ACHN (cell line): ENCODE data around the gene PPP4C.
"Not testable (repeated sequence)": the region's sequence is repeated elsewhere in the genome, so short reads cannot be mapped to it uniquely, and the experiment has no call there.

Experiments used
- DNase-seq: peaks from one replicate; pipeline ENCODE4 v3.0.0-alpha.2; 2015
- in situ Hi-C: cut with HindIII; loops from 2 replicates; pipeline ENCODE4 v1.10.0; 2017; ENCODE audit warnings: low sequenced_read_pairs, low pct_ligation_motif_present, low pct_unique_long_range_greater_than_20kb

Gene PPP4C

DNA sequence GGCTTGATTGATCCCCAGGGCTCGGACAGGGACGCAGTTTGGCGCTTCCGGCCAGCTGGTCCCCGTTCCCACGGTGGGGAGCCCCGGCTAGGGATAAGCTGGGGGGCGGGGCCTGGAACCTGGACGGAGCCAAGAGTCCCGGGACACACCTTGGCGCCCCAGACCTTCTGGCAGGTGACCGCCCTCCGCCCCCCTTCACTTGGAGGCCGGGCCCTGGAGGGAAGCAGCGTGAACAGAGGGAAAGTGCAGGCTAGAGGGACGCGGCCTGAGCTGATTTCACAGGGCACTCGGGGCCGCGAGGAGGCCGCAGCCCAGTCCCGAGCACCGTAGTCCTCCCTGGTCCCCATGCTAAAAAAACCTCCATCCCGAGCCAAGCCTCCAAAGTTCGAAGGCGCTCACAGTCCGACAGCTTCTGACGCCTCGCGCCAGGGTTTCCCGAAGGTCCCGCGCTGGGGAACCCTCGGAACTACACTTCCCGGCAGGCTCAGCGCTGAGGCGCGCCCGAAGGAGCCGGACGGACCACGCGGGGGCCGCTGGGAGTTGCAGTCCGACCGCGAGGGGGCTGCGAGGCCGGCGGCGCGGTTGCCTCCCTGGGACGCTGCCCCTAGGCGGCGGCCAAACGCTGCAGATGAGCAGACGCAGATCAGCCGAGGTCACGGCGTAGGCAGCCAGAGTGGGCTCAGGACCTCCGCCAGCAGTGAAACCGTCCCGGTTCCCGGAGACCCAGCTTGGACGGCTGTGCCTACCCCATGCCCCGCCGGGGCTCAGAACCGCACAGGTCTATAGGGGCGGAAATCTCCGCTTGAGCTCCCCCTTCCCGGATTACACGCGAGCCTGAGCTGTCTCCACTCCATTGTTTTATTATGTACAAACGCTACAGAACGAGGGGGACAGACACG is 15.9 kb downstream of the PPP4C start, which contains the start of gene TBX6:
Gene TBX6 (minus strand): TSS at position 451 of the 899 bp plus-strand sequence. CDS start 731 bp downstream, outside the sequence.
- peak; percentile 95 for DNase-seq
- in situ Hi-C loops: no loop called here

DNA sequence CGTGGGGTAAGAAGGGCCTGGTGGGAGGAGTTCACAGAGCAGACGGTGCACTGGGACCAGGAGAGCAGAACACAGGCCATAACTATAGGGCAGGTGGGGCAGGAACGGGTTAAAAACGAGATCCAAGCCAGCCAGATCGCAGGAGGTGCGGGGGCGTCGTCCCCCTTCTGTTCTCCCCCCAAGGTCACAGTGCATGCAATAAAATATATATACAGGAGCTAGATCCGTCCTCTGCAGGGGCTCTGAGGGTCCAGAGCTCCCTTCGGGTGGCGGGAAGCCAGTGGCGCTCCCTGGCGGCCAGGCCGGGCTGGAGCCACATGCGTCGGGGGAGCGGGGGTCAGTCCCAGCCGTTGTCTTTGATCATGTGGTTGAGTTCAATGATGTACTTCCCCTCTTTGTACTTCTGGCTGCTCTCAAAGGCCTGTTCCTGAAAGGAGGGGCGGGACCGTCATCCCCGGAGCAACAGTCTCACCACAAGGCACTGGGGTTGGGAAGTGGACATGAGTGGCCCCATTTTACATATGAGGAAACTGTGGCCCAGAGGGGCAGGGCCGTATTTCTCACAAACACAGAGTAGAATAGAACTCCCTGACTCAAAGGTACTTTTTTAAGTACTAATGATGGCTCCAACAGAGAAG is 16.7 kb downstream of the PPP4C start:
- peak; percentile 82 for DNase-seq
- in situ Hi-C loops: no loop called here

DNA sequence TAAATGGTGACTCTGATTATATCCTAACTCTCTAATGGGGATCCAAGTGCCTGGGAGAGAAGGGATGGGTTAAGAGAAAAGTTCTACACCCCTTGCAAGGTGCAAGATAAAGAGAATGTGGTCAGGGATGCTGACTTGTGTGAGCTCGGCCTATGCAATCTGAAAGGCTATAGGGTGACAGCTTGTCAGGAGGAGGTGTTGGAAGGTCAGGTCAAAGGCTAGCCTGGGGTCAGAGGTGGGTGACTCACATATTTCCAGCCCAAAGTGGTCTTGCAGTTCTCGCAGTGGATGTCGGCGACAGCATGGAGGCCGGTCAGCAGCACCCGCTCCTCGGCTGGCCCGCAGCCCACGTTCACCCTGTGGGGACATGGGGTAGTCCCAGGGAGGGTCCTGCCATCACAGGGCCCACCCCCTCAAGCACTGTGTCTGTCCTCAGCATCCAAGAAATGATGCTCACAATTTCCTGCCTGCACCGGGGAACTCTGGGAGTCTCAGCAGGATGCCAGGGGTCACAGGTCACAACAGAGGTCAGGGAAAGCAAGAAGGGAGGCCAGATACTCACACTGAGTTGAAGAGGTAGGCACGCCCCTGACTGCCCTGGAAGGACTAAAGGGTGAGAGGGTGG is 18.9 kb downstream of the PPP4C start:
- DNase-seq: no peak
- in situ Hi-C loops: no loop called here

DNA sequence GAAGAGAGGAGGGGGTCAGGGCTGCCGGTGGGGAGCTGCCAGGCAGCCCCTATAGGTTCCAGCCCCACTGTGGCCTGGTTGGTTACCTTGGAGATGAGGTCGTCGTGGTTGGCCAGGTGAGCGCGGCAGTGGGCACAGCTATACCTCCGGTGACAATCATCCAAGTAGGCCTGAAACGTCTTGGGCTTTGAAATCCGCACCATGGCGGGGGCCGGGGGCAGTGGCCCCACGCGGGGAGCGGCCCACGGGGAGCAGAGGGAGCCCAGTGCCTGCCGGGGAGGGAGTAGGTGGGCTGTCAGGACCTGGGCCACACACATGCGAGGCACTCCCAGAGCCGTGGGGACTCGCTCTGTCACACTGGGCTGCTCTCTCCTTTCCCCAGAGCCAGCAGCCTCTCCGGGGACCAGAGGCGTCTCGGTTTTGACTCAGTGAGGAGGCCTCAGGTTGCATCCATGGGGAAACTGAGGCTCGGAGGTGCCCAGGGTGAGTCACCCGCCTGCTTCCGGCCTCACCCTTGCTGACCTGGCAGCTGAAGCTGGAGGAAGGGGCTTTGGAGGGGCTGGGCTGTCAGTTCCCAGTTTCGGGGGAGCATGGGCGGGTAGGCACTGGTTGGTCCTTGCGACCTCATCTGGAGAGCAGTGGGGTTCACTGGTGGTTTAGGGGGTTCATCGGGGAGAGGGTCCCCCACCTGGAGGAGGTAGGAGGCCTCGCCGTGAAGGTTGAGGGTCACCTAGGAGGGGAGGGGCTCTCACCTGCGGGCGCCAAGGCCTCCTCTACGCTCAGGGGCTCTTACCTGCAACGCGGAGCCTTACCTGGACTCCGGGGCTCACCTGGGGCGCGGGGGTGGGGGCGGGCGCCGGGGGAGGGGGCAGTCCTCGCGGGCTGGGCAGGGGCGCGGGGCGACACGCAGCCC is 19.6 kb downstream of the PPP4C start:
- in situ Hi-C loops: no loop called here
- DNase-seq: no peak

DNA sequence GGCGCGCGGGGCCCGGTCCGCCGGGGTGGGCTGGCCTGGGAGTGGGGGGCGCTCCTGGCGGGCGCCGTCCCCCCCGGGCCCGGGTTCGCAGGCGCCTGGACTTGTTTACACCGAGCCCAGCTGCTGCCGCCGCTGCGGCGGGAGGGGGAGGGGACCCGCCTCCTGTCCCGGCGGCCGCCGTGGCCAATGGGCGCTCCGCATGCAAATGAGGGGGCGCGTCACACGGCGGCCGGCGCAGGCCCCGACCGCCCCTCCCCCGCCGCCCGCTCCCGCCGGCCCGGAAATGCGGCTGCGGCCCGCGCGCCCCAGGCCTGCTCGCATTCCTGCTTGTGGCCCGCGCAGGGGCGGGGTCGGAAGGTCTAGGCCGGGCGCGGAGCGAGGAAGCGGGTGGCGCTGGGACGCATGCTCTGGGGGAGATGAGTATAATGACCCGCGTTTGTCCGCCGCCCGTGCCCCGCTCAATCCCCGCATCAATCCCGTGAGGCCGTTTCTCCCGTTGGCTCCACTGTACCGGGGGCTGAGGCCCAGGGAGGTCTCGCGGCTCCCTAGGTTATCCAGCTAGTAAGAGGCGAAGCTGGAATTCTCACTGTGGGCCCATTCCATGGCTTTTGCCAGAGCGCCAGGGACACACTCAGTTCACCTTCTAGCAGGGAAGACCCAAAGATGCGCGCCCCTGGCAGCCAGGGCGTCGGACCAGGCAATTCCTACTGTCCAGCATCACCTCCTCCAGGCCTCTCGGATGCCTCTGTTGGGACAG is 20.5 kb downstream of the PPP4C start, which contains the start of gene YPEL3:
Gene YPEL3 (minus strand): TSS at position 109 of the 757 bp plus-strand sequence. CDS start 731 bp downstream, outside the sequence.
- in situ Hi-C loops: no loop called here
- peak; percentile 92 for DNase-seq

DNA sequence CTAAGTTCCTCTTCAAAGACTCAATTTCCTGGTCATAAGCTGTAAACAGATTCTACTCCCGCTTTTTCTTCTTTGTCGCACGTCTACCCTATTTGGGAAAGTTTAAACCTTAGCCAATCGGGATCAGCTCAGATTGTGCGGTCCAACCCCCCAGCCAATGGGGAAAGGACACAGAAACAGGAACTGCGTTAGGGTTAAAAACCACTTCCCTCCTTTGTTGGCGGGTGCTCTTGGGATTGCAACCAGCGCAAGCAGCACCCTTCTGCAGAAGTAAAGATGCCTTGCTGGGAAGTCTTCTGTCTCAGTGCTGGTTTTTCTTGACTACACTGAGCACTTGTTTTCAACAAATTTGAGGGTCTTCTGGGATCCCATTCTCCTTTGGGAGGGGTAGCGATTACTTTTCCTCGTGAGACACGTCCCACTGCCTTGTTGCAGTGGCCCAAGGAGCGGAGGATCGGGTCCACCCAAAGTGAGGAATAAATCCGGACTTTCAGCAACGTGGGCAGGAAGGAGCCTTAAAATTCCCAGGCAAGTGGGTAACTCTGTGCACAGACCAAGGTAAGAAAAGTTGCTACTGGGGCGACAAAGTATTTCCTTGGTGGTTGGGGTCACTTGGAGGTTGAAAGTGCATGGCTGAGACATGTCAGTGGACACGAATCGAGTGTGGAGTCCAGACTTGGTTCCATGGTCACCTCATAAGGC is 21.2 kb downstream of the PPP4C start:
- no peak for DNase-seq
- in situ Hi-C loops: no loop called here

DNA sequence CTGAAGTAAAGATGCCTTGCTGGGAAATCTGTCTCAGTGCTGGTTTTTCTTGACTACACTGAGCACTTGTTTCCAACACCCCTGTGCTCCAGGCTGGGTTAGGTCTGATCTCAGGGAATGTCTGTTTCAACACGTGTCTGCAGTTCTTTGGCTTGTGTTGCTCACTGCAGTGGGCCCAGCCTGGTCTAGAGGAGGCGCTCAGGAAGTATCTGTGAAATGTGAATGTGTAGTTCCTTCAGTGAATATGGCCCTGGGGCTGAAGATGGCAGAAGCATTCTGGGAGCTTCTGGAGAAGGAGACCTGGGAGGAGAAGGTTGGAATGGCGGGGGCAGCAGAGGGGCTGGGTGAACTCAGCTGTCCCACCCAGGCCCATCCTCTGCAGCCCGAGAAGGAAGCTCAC is 28.3 kb downstream of the PPP4C start:
- no peak for DNase-seq
- in situ Hi-C loops: no loop called here

DNA sequence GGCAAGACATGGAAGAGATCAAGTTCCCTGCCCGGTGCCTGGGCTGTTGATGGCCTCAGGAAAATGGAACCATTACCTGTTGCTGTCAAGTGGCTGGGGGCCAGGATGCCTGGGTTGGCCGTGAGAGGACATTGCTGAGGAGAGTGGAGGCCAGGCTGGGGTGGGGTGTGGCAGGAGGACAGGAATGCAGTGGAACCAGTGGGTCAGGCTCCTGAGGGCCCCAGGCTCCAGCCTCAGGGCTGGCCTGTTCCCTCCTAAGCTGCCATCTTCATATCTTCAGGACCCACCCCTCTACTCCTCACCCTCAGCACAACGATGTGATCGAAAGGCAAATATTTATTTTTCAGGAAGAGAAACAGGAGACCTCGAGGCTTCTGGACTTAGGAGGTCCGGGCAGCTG is 28.7 kb downstream of the PPP4C start:
- DNase-seq: no peak
- in situ Hi-C loops: no loop called here

DNA sequence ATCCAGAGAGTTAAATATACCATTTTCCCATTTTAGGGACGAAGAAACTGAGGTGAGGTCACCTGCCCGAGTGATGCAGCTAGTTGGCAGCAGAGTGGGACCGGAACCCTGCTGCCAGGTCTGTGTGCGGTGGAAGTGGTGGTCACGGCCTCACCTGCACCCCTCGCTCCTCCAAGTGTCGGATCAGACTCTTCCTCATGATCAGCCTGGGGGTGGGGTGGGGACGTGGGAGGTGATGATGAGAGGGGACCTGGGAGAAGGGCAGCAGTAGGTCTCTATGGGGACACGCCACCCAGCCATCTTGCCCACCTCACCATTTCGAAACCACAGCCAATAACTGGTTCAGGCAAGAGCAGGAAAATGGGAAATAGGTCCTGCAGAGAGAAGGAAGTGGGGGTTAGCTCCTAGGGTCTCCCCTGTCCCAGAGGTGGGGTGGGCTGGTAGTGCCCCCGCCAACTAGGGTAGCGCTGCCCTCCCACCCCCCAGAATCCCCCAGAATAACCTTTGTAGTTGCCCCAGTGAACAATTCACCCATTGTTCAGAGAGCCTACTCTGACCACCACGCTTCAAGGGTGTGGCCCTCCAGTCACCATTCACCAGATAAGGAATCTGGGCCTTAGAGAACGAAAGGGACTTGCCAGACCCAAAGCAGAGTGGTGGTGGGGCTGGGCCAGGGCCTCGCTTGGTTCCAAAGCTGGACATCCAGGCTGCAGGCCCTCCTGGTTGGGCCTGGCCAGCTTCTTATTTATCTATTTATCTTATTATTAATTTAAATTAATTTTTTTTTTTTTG is 32.5 kb downstream of the PPP4C start:
- in situ Hi-C loops: no loop called here
- DNase-seq: no peak

DNA sequence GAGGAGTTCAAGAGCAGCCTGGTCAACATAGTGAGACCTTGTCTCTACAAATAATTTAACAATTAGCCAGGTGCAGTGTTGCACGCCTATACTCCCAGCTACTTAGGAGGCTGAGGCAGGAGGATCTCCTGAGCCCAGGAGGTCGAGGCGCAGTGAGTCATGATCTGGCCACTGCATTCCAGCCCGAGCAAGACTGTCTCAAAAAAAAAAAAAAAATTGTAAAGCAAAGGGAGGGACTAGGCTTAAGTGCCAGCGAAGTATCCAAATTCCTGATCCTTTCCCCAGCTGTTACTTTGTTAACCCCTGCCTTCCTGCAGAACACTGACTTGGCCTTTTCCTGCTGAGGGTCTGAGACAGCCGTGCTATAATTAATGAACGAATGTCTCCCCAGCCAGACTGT is 34.9 kb downstream of the PPP4C start:
- peak; percentile 35 for DNase-seq
- in situ Hi-C loops: no loop called here

DNA sequence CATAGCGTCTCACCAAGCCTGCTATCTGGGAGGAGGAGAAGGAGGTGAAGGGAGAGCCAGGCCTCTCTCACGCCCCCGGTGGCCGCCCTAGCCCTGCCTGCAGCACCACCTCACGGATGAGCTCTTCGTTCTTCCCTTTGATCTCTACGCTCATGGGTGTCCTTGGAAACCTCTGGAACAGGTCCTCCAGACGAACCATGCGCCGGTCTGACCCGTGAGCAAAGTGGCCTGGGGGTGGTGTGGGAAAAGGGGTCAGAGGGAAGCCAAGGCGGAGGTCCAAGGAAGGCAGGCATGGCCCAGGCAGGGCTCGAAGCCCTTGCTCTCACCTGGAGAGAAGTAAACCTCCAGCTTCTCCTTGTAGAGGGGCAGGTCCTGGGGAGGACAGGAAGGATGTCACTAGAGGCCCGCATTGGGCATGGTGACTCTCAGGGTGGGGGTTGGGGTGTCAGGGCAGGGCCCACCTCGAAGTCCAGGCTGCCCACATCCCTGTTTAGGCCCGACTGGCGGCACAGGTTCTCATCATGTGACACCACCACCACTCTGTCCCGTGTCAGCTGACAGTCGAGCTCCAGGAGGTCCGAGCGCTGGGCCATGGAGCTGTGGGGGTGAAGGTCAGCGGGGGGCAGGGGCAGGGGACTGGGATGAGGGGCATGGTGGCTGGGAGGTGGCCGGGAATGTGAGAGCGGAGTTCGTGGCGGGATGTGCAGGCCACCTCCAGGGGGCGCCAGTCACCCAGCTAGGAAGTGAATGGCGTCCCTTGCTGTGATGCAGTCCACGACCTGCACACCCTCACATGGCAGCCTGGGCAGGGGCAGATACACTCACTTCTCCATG is 36.6 kb downstream of the PPP4C start:
- in situ Hi-C loops: no loop called here
- peak; percentile 60 for DNase-seq

DNA sequence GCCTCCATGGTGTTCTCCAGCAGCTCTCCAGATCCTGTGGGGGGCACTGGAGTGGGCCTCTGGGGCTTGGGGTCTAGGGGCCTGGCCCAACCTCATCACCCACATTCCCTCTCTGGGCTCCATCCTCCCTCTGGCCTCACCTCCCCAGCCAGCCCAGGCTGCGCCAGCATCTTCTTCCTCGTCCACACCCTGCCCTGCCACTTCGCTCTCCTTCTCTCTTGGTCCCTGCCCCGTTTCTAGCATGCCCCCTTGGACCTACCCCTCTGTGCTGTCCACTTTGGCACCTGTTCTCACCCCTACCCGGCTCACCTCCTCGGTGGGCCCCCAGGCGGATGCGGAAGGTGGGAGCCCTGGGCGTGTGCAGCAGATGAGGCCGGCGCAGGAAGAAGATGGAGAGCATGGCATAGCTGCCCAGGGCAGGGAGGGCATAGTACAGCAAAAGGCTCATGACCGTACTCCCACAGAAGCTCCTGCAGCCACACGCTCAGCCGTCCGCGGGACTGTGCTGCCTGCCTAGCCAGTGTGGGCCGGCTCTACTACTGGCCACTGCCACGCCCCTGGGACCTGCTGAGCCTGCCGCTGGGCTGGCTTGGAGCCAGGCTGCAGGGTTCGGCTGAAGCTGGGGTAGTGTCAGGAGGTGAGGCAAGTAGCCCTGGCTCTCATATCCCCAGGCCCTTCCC is 37.4 kb downstream of the PPP4C start, which contains the start of gene GDPD3:
Gene GDPD3 (minus strand): TSS at position 507 of the 680 bp plus-strand sequence. CDS start 59 bp downstream, at position 448.
- in situ Hi-C loops: no loop called here
- peak; percentile 47 for DNase-seq

DNA sequence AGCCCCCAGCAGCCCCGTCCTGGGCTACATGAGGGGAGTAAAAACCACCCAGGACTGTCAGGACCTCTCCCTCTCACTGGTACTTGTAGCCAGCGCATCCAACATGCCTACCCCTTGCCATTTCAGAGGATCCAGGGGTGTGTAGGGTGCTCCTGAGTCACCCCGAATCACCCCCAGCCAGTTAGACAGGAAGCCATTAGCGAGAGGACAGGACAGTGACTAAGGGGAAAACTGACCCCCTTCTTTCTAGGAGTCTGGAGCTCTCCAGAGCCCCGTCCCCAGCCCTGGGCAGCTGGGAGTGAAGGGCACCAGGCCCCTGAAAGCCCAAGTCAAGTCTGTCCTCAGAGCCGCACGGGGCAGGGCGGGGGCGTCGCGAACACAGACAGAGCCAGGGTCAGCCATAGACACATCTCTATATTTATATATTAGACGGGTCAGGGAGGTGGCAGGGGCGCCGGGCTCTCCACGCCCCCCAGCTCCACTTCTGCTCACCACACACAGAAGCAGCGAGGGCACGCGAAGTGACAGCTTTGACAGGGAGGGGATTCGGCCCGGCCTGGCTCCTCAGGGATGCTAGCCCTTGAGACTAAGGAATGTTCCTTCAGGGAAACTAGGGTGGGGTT is 38.0 kb downstream of the PPP4C start:
- in situ Hi-C loops: no loop called here
- no peak for DNase-seq

DNA sequence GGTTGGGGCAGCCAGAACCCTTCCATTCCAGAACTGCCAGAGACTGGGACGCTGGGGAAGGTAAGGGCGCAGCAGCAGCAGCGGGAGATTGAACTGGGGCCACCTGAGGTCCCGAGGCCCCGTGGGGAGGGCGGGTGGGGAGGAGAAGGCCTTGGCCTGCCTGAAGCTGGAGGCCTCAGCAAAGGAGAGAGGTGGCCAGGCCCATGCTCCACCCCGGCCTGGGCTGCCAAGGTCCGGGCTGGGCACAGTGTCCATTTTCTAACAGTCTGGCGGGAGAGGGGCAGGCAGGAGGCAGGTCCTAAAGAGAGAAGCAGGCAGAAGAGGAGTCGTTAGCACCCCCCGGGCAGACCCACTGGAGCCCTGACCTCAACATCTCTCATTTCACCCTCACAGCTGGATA is 38.6 kb downstream of the PPP4C start:
- in situ Hi-C loops: no loop called here

DNA sequence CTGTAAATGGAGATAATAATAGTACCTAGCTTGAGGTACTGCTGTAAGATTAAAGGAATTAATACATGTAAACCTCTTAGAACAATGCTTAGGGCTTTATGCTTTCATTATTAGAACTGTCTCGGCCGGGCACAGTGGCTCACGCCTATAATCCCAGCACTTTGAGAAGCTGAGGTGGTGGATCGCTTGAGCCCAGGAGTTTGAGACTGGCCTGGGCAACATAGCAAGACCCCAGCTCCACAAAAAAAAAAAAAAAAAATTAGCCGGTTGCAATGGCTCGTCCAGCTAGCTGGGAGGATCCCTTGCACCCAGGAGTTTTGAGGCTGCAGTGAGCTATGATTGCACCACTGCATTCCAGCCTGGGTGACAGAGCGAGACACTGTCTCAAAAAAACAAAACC is 39.0 kb downstream of the PPP4C start:
- in situ Hi-C loops, DNase-seq: not testable (repeated sequence)

More for the DNA sequence above, 38.6 kb downstream of the PPP4C start:
- DNase-seq: no peak
